ENCODE data around the gene TSACC.

Gene TSACC

GRCh38 chr1:156383023-156383422, 44.7 kb downstream of the TSACC start:
- peak; percentile 78 for DNase-seq
- H3K27ac Mint-ChIP-seq: no peak overlapping the region
- no peaks in the 10 kb centered on the region for H3K9me3 Mint-ChIP-seq
- H3K27me3 Mint-ChIP-seq (ENCODE audit: low read depth, poor library complexity): peaks cover 44% of the 10 kb centered on the region
- H3K4me1 Mint-ChIP-seq: peaks cover 8% of the 10 kb centered on the region
- H3K4me3 Mint-ChIP-seq: no peak overlapping the region
- H3K36me3 Mint-ChIP-seq (ENCODE audit: low read depth): no peaks in the 10 kb centered on the region
- TF ChIP-seq, protein P1, sequence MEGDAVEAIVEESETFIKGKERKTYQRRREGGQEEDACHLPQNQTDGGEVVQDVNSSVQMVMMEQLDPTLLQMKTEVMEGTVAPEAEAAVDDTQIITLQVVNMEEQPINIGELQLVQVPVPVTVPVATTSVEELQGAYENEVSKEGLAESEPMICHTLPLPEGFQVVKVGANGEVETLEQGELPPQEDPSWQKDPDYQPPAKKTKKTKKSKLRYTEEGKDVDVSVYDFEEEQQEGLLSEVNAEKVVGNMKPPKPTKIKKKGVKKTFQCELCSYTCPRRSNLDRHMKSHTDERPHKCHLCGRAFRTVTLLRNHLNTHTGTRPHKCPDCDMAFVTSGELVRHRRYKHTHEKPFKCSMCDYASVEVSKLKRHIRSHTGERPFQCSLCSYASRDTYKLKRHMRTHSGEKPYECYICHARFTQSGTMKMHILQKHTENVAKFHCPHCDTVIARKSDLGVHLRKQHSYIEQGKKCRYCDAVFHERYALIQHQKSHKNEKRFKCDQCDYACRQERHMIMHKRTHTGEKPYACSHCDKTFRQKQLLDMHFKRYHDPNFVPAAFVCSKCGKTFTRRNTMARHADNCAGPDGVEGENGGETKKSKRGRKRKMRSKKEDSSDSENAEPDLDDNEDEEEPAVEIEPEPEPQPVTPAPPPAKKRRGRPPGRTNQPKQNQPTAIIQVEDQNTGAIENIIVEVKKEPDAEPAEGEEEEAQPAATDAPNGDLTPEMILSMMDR (IDR thresholded peaks at IDR 0.05): peak; percentile 87

DNA sequence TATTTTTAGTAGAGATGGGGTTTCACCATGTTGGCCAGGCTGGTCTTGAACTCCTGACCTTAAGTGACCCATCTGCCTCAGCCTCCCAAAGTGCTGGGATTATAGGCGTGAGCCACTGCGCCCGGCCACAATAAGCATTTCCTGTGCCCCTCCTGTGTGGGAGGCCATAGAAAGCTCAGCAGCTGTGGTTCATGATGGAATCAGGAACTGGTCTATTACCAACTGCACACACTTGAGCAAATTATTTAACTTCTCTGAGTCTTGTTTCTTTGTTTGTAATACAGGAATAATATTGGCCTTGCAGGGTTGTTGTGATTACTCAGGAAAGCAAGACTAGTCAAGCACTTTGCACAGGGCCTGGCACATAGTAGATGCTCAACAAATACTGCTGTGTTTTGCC, 45.7 kb downstream of the TSACC start:
- Mint-ChIP-seq H3K27me3 (ENCODE audit: low read depth, poor library complexity) (peaks cover 54% of the 10 kb centered on the region), H3K4me1 (peaks cover 8% of the 10 kb centered on the region), H3K27ac (no peak overlapping the region), H3K4me3 (no peak overlapping the region), H3K36me3 (ENCODE audit: low read depth) (no peaks in the 10 kb centered on the region), H3K9me3 (no peaks in the 10 kb centered on the region)
- TF ChIP-seq, protein P1 (IDR thresholded peaks at IDR 0.05): no peak
- no peak for DNase-seq

DNA sequence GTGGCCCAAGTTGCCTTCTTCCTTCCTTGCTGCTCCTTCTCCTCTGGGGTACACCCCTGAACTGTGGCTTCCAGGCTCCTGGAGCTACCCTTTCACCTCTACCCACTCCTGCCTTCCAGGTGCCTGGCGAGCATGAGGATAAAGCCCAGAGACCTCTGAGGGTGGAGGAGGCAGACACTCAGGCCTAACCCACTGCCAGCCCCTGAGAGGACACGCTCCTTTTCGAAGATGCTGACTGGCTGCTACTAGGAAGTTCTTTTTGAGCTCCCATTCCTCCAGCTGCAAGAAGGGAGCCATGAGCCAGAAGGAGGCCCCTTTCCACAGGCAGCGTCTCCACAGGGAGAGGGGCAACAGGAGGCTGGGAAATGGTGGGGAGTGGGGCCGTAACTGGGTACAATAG, 46.3 kb downstream of the TSACC start:
- no peaks in the 10 kb centered on the region for H3K9me3 Mint-ChIP-seq
- no peak overlapping the region for H3K27ac Mint-ChIP-seq
- H3K4me3 Mint-ChIP-seq: no peak overlapping the region
- peaks cover 8% of the 10 kb centered on the region for H3K4me1 Mint-ChIP-seq
- peaks cover 61% of the 10 kb centered on the region for H3K27me3 Mint-ChIP-seq (ENCODE audit: low read depth, poor library complexity)
- TF ChIP-seq, protein P1 (IDR thresholded peaks at IDR 0.05): no peak
- DNase-seq: no peak
- H3K36me3 Mint-ChIP-seq (ENCODE audit: low read depth): no peaks in the 10 kb centered on the region

DNA sequence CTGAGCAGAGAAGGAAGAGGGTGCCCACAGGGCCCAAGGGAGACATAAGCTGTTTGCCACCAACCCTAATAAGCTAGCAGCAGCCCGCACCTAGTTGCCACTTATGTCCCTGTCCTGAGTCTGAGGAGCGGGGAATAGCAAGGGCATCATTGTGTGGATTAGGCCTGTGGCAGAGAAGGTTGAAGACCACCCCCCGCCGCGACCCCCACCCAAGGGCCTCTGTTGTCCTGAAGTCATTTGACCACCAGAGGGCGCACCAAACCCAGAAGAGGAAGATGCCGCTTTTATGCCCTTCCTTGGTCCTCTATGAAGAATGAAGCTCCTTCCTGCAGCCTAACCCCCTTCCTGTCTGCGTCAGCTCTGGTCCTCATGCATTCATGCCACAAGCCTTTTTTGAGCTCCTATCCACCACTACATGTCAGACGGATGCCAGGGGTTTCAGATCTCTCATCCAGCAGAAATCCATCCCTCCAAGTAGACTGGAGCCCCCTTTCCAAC, 47.3 kb downstream of the TSACC start:
- no peaks in the 10 kb centered on the region for H3K9me3 Mint-ChIP-seq
- H3K36me3 Mint-ChIP-seq (ENCODE audit: low read depth): no peaks in the 10 kb centered on the region
- H3K4me1 Mint-ChIP-seq: peaks cover 14% of the 10 kb centered on the region
- H3K4me3 Mint-ChIP-seq: no peak overlapping the region
- H3K27ac Mint-ChIP-seq: no peak overlapping the region
- DNase-seq: peak; percentile 84
- TF ChIP-seq, protein P1 (IDR thresholded peaks at IDR 0.05): peak; percentile 80
- H3K27me3 Mint-ChIP-seq (ENCODE audit: low read depth, poor library complexity): peaks cover 70% of the 10 kb centered on the region

DNA sequence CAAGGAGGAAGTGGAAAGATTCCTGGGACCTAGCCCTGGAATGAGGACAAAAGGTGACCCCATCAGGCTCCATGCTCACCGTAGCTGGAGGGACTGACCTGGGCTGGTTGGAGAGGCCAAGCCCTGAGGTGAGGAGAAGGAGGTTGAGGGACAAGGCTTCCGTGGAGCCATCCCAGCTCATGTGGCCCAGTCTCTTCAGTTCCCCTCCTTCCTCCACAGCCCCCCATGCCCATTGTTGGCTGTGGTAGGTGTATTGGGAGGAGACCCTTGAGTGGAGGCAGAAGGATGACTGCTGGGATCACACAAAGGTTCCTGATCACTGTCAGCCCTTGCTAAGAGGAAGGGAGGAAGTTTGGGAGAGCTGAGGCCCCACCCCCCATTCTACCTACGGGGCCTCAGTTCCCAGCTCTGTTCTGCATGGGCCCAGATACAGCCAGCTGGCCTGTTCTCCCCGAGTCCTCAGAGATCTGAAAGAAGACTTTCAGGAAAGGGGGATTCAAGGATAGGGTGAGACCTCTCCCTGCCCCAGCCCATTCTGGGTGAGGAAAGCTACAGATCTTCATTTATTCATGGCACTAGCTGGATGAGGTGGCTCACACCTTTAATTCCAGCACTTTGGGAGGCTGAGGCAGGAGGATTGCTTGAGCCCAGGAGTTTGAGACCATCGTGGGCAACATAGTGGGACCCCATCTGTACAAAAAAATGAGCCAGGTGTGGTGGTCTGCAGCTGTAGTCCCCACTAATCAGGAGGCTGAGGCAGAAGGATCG, 48.0 kb downstream of the TSACC start:
- no peak for DNase-seq
- peaks cover 75% of the 10 kb centered on the region for H3K27me3 Mint-ChIP-seq (ENCODE audit: low read depth, poor library complexity)

More for the DNA sequence above, 48.0 kb downstream of the TSACC start:
- H3K4me3 Mint-ChIP-seq: no peak overlapping the region
- H3K36me3 Mint-ChIP-seq (ENCODE audit: low read depth): no peaks in the 10 kb centered on the region
- TF ChIP-seq, protein P1 (IDR thresholded peaks at IDR 0.05): no peak
- no peaks in the 10 kb centered on the region for H3K9me3 Mint-ChIP-seq
- H3K27ac Mint-ChIP-seq: no peak overlapping the region
- peaks cover 19% of the 10 kb centered on the region for H3K4me1 Mint-ChIP-seq
